Peyer's patch (tissue), 4 donors: Measurements from ENCODE around the gene RASL10B.

Experiments used
- CTCF ChIP-seq, 6 experiments: fragments of 450-650 bp in 4 of 6; fragments of 200-600 bp in 2 of 6; sonication (generic) in 1 of 6; IDR thresholded peaks; one replicate each; pipeline ENCODE4 v1.5.1; 2017 to 2019; ENCODE audit warnings: antibody characterized with exemption in 6 of 6, mild to moderate bottlenecking in 3 of 6, moderate library complexity in 1 of 6
- POLR2A ChIP-seq, 2 donors: fragments of 450-650 bp; IDR thresholded peaks; one replicate each; pipeline ENCODE4 v1.5.1; 2017; ENCODE audit warnings: antibody characterized with exemption in 2 of 2, mild to moderate bottlenecking in 2 of 2, moderate library complexity in 2 of 2

- TF ChIP-seq CTCF (IDR thresholded peaks at IDR 0.05) (no peak), POLR2A (IDR thresholded peaks at IDR 0.05) (no peak)
Measured at GRCh38 chr17:35731239-35731916, at the start of gene RASL10B.
